HCT116 (cell line): ENCODE measurements around the gene SACM1L. TPM values are rescaled to one million over a fixed set of nuclear protein-coding genes. Genes with fewer than 3 reads are reported as not detected.

Experiments
- ATAC-seq: fragments of 200-7000 bp; cut with Tn5 transposase; 2 replicates; pipeline ENCODE4 v1.9.1; 2020; ENCODE audit warnings: mild to moderate bottlenecking, moderate library complexity
- BruUV-seq: library from RNA; stranded (reverse); fragments of 400-500 nt; replicated peaks from 2 replicates; lab custom pipeline; 2021; lab: Mats Ljungman, UMichigan
- CTCF ChIA-PET: fragments of 300-600 bp; sonication (Branson Sonifier 250); formaldehyde crosslinking; loops from one replicate; lab custom pipeline; 2021; ENCODE audit warnings: antibody characterized with exemption; lab: Charles Lee
- POLR2A ChIA-PET: fragments of 300-600, 350-600 bp; sonication (Branson Sonifier 250); formaldehyde crosslinking; loops from one replicate; lab custom pipeline; 2021; ENCODE audit warnings: antibody characterized with exemption; lab: Charles Lee
- RAD21 ChIA-PET, 2 experiments: fragments of 300-600 bp; sonication (Branson Sonifier 250); formaldehyde crosslinking; loops; one replicate each; lab custom pipeline; 2023; ENCODE audit warnings: low total read pairs in 2 of 2; ENCODE audit not compliant: uncharacterized antibody in 2 of 2, unreplicated experiment in 2 of 2, low non-redundant PET in 1 of 2; lab: Charles Lee
- DNase-seq: peaks from one replicate; pipeline ENCODE4 v3.0.0-alpha.2; 2010; ENCODE audit warnings: low read depth, low spot score
- H2AFZ ChIP-seq: fragments of 200-600 bp; shearing (Covaris generic), sonication (generic); 2 replicates; pipeline ENCODE4 v1.6.1; 2017; ENCODE audit warnings: low read depth, mixed run types, mixed read lengths, antibody characterized with exemption, low read length; ENCODE audit not compliant: poor library complexity, severe bottlenecking
- H3K27ac ChIP-seq: 2 replicates; pipeline ENCODE4 v1.5.1; 2012; ENCODE audit warnings: low read depth, low read length
- H3K27me3 ChIP-seq: fragments of 200-600 bp; sonication (generic); 2 replicates; pipeline ENCODE4 v1.6.1; 2016; ENCODE audit warnings: mixed run types, low read length, mixed read lengths; ENCODE audit not compliant: insufficient read depth
- H3K36me3 ChIP-seq, 2 experiments: fragments of 200-500 bp in 1 of 2; fragments of 200-600 bp in 1 of 2; sonication (Bioruptor generic) in 1 of 2; sonication (generic) in 1 of 2; 2 replicates each; pipeline versions ENCODE4 v1.5.1 to v1.6.1; 2014 to 2016; ENCODE audit warnings: low read length in 2 of 2, inconsistent platforms in 1 of 2, mixed read lengths in 1 of 2, mixed run types in 1 of 2; ENCODE audit not compliant: insufficient read depth in 2 of 2, control insufficient read depth in 1 of 2
- H3K4me1 ChIP-seq, 2 experiments: fragments of 200-600 bp in 1 of 2; sonication (generic) in 1 of 2; 2 replicates each; pipeline versions ENCODE4 v1.5.1 to v1.6.1; 2012 to 2017; ENCODE audit warnings: low read length in 2 of 2, inconsistent platforms in 1 of 2, mild to moderate bottlenecking in 1 of 2, mixed read lengths in 1 of 2, mixed run types in 1 of 2, moderate library complexity in 1 of 2; ENCODE audit not compliant: insufficient read depth in 2 of 2, control insufficient read depth in 1 of 2
- H3K4me2 ChIP-seq: fragments of 200-600 bp; sonication (generic); 2 replicates; pipeline ENCODE4 v1.6.1; 2017; ENCODE audit warnings: mixed run types, low read length, mixed read lengths
- H3K4me3 ChIP-seq, 2 experiments: fragments of 200-600 bp in 1 of 2; sonication (generic) in 1 of 2; replicated peaks in 1 of 2; 2 replicates each; pipeline ENCODE4 v1.5.1; 2011 to 2016; ENCODE audit warnings: low read length in 2 of 2, control low read depth in 1 of 2, low read depth in 1 of 2, mild to moderate bottlenecking in 1 of 2, mixed read lengths in 1 of 2, mixed run types in 1 of 2
- H3K79me2 ChIP-seq: fragments of 200-600 bp; sonication (generic); 2 replicates; pipeline ENCODE4 v1.6.1; 2017; ENCODE audit warnings: mild to moderate bottlenecking, mixed run types, low read length, moderate library complexity, mixed read lengths; ENCODE audit not compliant: insufficient read depth
- H3K9ac ChIP-seq: fragments of 200-600 bp; sonication (generic); 2 replicates; pipeline ENCODE4 v1.6.1; 2016; ENCODE audit warnings: low read length, mixed read lengths
- H3K9me2 ChIP-seq: fragments of 200-600 bp; sonication (generic), shearing (Covaris generic); 2 replicates; pipeline ENCODE4 v1.6.1; 2017; ENCODE audit warnings: mixed run types, mild to moderate bottlenecking, moderate library complexity; ENCODE audit not compliant: insufficient read depth
- H3K9me3 ChIP-seq, 2 experiments: fragments of 200-500 bp in 1 of 2; fragments of 200-600 bp in 1 of 2; sonication (Bioruptor generic) in 1 of 2; sonication (generic) in 1 of 2; 2 replicates each; pipeline ENCODE4 v1.6.1; 2014 to 2017; ENCODE audit warnings: low read length in 2 of 2, mixed read lengths in 2 of 2, inconsistent platforms in 1 of 2, low read depth in 1 of 2, mild to moderate bottlenecking in 1 of 2, mixed run types in 1 of 2, moderate library complexity in 1 of 2; ENCODE audit not compliant: control insufficient read depth in 1 of 2, insufficient read depth in 1 of 2
- H4K20me1 ChIP-seq: fragments of 200-600 bp; sonication (generic), shearing (Covaris generic); 2 replicates; pipeline ENCODE4 v1.6.1; 2017; ENCODE audit warnings: mixed run types, mild to moderate bottlenecking, moderate library complexity; ENCODE audit not compliant: insufficient read depth
- ATF3 ChIP-seq: IDR thresholded peaks from 2 replicates; pipeline ENCODE4 v1.6.1; 2012
- CTCF ChIP-seq, 3 experiments: fragments of 200-600 bp in 1 of 3; sonication (generic) in 1 of 3; IDR thresholded peaks in 2 of 3; conservative IDR thresholded peaks in 1 of 3; 2 replicates each; pipeline ENCODE4 v1.5.1; 2012 to 2017; ENCODE audit warnings: low read depth in 2 of 3, low read length in 2 of 3, antibody characterized with exemption in 1 of 3, borderline replicate concordance in 1 of 3, control low read depth in 1 of 3, mild to moderate bottlenecking in 1 of 3, mixed read lengths in 1 of 3, mixed run types in 1 of 3, moderate library complexity in 1 of 3; ENCODE audit not compliant: insufficient read depth in 1 of 3
- ELF1 ChIP-seq: IDR thresholded peaks from 2 replicates; pipeline ENCODE4 v1.6.1; 2012; ENCODE audit warnings: low read depth, borderline replicate concordance
- FOSL1 ChIP-seq: IDR thresholded peaks from 2 replicates; pipeline ENCODE4 v1.6.1; 2012; ENCODE audit warnings: low read depth
- POLR2A ChIP-seq: IDR thresholded peaks from 2 replicates; pipeline ENCODE4 v1.7.0; 2011; ENCODE audit warnings: borderline replicate concordance; ENCODE audit not compliant: insufficient read depth, insufficient read length; ENCODE audit errors: extremely low read depth
- REST ChIP-seq: IDR thresholded peaks from 2 replicates; pipeline ENCODE4 v1.6.1; 2012; ENCODE audit warnings: low read depth
- SRF ChIP-seq: IDR thresholded peaks from 2 replicates; pipeline ENCODE4 v1.6.1; 2012; ENCODE audit warnings: low read depth
- intact Hi-C: fragments of 100-400 bp; cut with micrococcal nuclease; formaldehyde crosslinking; loops from 2 replicates; pipeline ENCODE4 v1.10.0; 2022
- total RNA-seq: library from RNA; stranded (reverse); gene quantifications from one replicate; pipeline ENCODE4 v1.2.1, GENCODE V29; 2021; ENCODE audit not compliant: unreplicated experiment

Gene SACM1L
- total RNA-seq, 1 experiment from 2014 or later = 27.3 TPM

- H3K9me2 ChIP-seq = no peaks in the 10 kb centered on the region
- H4K20me1 ChIP-seq = no peaks in the 10 kb centered on the region
- no peaks in the 10 kb centered on the region for H3K36me3 ChIP-seq
- no peak overlapping the region for H3K4me2 ChIP-seq
- H3K4me3 ChIP-seq = no peak overlapping the region
- BruUV-seq = no TSS peak
- no peak for TF ChIP-seq ATF3
- no peak for TF ChIP-seq POLR2A
- TF ChIP-seq CTCF (IDR thresholded peaks at IDR 0.05 in 2 of 3, conservative IDR thresholded peaks at IDR 0.05 in 1 of 3; ENCODE audit: borderline replicate concordance in 1 of 3, insufficient read depth in 1 of 3, low read depth in 2 of 3, low read length in 2 of 3) = no peak
- TF ChIP-seq FOSL1 = no peak
- TF ChIP-seq SRF = no peak
- TF ChIP-seq REST = no peak
- no peak for TF ChIP-seq ELF1
- ChIA-PET CTCF (no interaction called here), RAD21 (interaction anchor here in 1 of 2 experiments (0.6 kb wide), 1 partner anchor 112 kb away, joined by 7 read pairs; no protein-coding TSS in a partner anchor), POLR2A (no interaction called here)
- H3K9me3 ChIP-seq = no peaks in the 10 kb centered on the region
- H3K79me2 ChIP-seq = no peaks in the 10 kb centered on the region
- peaks cover 7 to 9% of the 10 kb centered on the region in 2 experiments; a peak in 3 of 4 replicates for H3K4me1 ChIP-seq
- ATAC-seq = no peak
- no peak overlapping the region for H3K9ac ChIP-seq
- DNase-seq = no peak
- no peak overlapping the region for H2AFZ ChIP-seq
- intact Hi-C loops = no loop called here
- H3K27ac ChIP-seq = no peak overlapping the region
- no peaks in the 10 kb centered on the region for H3K27me3 ChIP-seq
Observed at GRCh38 chr3:45771831-45772230, 82.6 kb downstream of the SACM1L start.
